Effector memory CD4-positive, alpha-beta T cell (primary cell): ENCODE measurements around the gene NATD1.

Experiments
- DNase-seq, 3 donors: peaks; one replicate each; pipeline ENCODE4 v3.0.0-alpha.2; 2020
- H3K27ac ChIP-seq: 2 replicates; pipeline ENCODE4 v1.7.0; 2013; ENCODE audit warnings: mild to moderate bottlenecking, low read length, moderate library complexity; ENCODE audit not compliant: insufficient read depth, poor library complexity, severe bottlenecking
- H3K27me3 ChIP-seq: replicated peaks from 2 replicates; pipeline ENCODE4 v1.7.0; 2013; ENCODE audit warnings: mild to moderate bottlenecking, low read length; ENCODE audit not compliant: insufficient read depth, control insufficient read depth, poor library complexity, severe bottlenecking
- H3K36me3 ChIP-seq: 2 replicates; pipeline ENCODE4 v1.7.0; 2013; ENCODE audit warnings: mild to moderate bottlenecking, low read length, moderate library complexity; ENCODE audit not compliant: control insufficient read depth, insufficient read depth
- H3K4me1 ChIP-seq: 2 replicates; pipeline ENCODE4 v1.7.0; 2013; ENCODE audit warnings: low read length, mild to moderate bottlenecking; ENCODE audit not compliant: control insufficient read depth, insufficient read depth, poor library complexity, severe bottlenecking
- H3K4me3 ChIP-seq: 2 replicates; pipeline ENCODE4 v1.7.0; 2013; ENCODE audit warnings: low read length, low read depth, mild to moderate bottlenecking; ENCODE audit not compliant: insufficient read depth, poor library complexity, severe bottlenecking
- H3K9me3 ChIP-seq: 2 replicates; pipeline ENCODE4 v1.7.0; 2013; ENCODE audit warnings: mild to moderate bottlenecking, low read length, moderate library complexity; ENCODE audit not compliant: control insufficient read depth

The NATD1 gene

GRCh38 chr17:21282850-21283249 lies 29.6 kb upstream of the NATD1 start:
- Histone ChIP-seq H3K9me3 (no peaks in the 10 kb centered on the region), H3K4me3 (no peak overlapping the region), H3K4me1 (peaks cover 44% of the 10 kb centered on the region), H3K36me3 (no peaks in the 10 kb centered on the region), H3K27ac (no peak overlapping the region), H3K27me3 (no peaks in the 10 kb centered on the region)
- DNase-seq: no peak

- Histone ChIP-seq H3K27me3 (no peaks in the 10 kb centered on the region), H3K36me3 (no peaks in the 10 kb centered on the region), H3K27ac (no peak overlapping the region), H3K9me3 (no peaks in the 10 kb centered on the region), H3K4me1 (peaks cover 40% of the 10 kb centered on the region), H3K4me3 (no peak overlapping the region)
- DNase-seq: no peak
Measured at GRCh38 chr17:21282231-21282630, 29.0 kb upstream of the NATD1 start.

- Histone ChIP-seq H3K36me3 (no peaks in the 10 kb centered on the region), H3K27ac (no peak overlapping the region), H3K27me3 (no peaks in the 10 kb centered on the region), H3K9me3 (no peaks in the 10 kb centered on the region), H3K4me1 (peaks cover 41% of the 10 kb centered on the region), H3K4me3 (no peak overlapping the region)
- peak; percentile 71 to 81 (median 78) for DNase-seq
Measured at GRCh38 chr17:21280081-21280518, 26.9 kb upstream of the NATD1 start.

GRCh38 chr17:21279582-21279981 lies 26.4 kb upstream of the NATD1 start:
- Histone ChIP-seq H3K9me3 (no peaks in the 10 kb centered on the region), H3K27ac (no peak overlapping the region), H3K4me1 (peaks cover 43% of the 10 kb centered on the region), H3K4me3 (no peak overlapping the region), H3K36me3 (no peaks in the 10 kb centered on the region), H3K27me3 (no peaks in the 10 kb centered on the region)
- no peak for DNase-seq

- Histone ChIP-seq H3K36me3 (no peaks in the 10 kb centered on the region), H3K27ac (peak overlapping the region; percentile 61), H3K4me1 (peaks cover 43% of the 10 kb centered on the region)
Measured at GRCh38 chr17:21279198-21279535, 26.0 kb upstream of the NATD1 start.

GRCh38 chr17:21278450-21279197 lies 25.4 kb upstream of the NATD1 start:
- Histone ChIP-seq H3K36me3 (no peaks in the 10 kb centered on the region), H3K4me3 (no peak overlapping the region), H3K9me3 (no peaks in the 10 kb centered on the region), H3K27ac (peak overlapping the region; percentile 61), H3K4me1 (peaks cover 38% of the 10 kb centered on the region), H3K27me3 (no peaks in the 10 kb centered on the region)
- peak in 2 of 3 donors; percentile 42 to 49 for DNase-seq

More at GRCh38 chr17:21279198-21279535, 26.0 kb upstream of the NATD1 start:
- Histone ChIP-seq H3K4me3 (no peak overlapping the region), H3K27me3 (no peaks in the 10 kb centered on the region), H3K9me3 (no peaks in the 10 kb centered on the region)
- DNase-seq: no peak

- DNase-seq: no peak
- H3K27me3 ChIP-seq: no peaks in the 10 kb centered on the region
- H3K9me3 ChIP-seq: no peaks in the 10 kb centered on the region
- H3K27ac ChIP-seq: no peak overlapping the region
- no peak overlapping the region for H3K4me3 ChIP-seq
- no peaks in the 10 kb centered on the region for H3K36me3 ChIP-seq
- H3K4me1 ChIP-seq: peaks cover 34% of the 10 kb centered on the region
Measured at GRCh38 chr17:21277332-21277731, 24.1 kb upstream of the NATD1 start.

- DNase-seq: no peak
- peak overlapping the region; percentile 86 for H3K27ac ChIP-seq
- H3K4me3 ChIP-seq: peak overlapping the region; percentile 61
- H3K4me1 ChIP-seq: peaks cover 34% of the 10 kb centered on the region
- no peaks in the 10 kb centered on the region for H3K9me3 ChIP-seq
- no peaks in the 10 kb centered on the region for H3K27me3 ChIP-seq
- no peaks in the 10 kb centered on the region for H3K36me3 ChIP-seq
Measured at GRCh38 chr17:21276264-21276588, 23.0 kb upstream of the NATD1 start.

GRCh38 chr17:21275579-21276263 lies 22.5 kb upstream of the NATD1 start:
- H3K36me3 ChIP-seq: no peaks in the 10 kb centered on the region
- no peaks in the 10 kb centered on the region for H3K9me3 ChIP-seq
- peaks cover 34% of the 10 kb centered on the region for H3K4me1 ChIP-seq
- H3K4me3 ChIP-seq: peak overlapping the region; percentile 61
- peak overlapping the region; percentile 86 for H3K27ac ChIP-seq
- DNase-seq: peak; percentile 86 to 90 (median 89)
- no peaks in the 10 kb centered on the region for H3K27me3 ChIP-seq

- Histone ChIP-seq H3K9me3 (no peaks in the 10 kb centered on the region), H3K27ac (peak overlapping the region; percentile 86), H3K27me3 (no peaks in the 10 kb centered on the region), H3K4me1 (peaks cover 34% of the 10 kb centered on the region), H3K4me3 (peak overlapping the region; percentile 61), H3K36me3 (no peaks in the 10 kb centered on the region)
- no peak for DNase-seq
Measured at GRCh38 chr17:21275047-21275578, 21.9 kb upstream of the NATD1 start.
